Astrocyte of the cerebellum (primary cell): ENCODE measurements around the gene TMEM31.

Experiments used
- DNase-seq: peaks from one replicate; pipeline ENCODE4 v3.0.0-alpha.2; 2011; ENCODE audit warnings: low read depth
- H3K4me3 ChIP-seq: 2 replicates; pipeline ENCODE4 v1.5.1; 2011; ENCODE audit warnings: mild to moderate bottlenecking, low read depth, low read length, moderate library complexity
- in situ Hi-C: cut with HindIII; loops from 2 replicates; pipeline ENCODE4 v1.10.0; 2017; ENCODE audit warnings: low sequenced_read_pairs
- TF ChIP-seq, protein P1 (sequence below): IDR thresholded peaks from 2 replicates; pipeline ENCODE4 v1.5.1; 2012; ENCODE audit warnings: low read length, low read depth, moderate library complexity, mild to moderate bottlenecking; ENCODE audit errors: missing control alignments

Gene TMEM31

DNA sequence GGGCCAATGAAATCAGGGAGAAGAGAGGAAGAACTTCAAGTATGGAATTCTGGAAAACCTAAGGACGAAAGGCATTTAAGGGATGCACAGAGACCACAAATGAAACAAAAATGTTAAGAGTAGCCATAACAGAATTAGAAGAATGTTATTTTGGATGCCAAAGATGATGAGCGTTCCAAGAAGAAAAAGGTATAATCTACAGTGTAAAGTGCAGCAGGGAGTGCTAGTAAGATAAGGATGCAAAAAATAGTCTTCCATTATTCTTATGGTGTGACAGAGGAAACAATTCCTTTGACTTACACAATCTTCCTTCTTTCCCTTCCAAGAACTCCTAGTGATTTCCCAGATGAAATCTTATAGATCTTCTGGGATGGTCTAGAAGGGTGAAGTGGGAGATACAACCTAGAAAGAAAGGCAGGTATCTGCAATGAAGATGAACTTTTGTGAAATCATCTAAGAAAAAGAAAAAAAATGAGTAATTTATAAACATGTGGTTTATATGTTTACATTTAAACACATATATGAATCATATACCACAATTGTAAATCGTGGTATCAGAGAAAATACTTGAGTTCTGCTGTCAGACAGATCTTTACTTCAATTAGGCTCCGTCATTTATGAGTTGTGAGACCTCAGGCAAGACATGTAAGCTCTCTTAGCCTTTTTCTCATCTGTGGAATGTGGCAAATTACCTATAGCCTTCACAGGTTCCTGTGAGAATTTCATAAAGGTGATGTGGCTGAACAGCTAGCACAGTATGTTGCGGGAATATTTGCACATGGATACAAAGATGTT is 32.3 kb upstream of the TMEM31 start:
- H3K4me3 ChIP-seq: no peak overlapping the region
- DNase-seq: no peak
- in situ Hi-C loops: no loop called here
- TF ChIP-seq, protein P1, sequence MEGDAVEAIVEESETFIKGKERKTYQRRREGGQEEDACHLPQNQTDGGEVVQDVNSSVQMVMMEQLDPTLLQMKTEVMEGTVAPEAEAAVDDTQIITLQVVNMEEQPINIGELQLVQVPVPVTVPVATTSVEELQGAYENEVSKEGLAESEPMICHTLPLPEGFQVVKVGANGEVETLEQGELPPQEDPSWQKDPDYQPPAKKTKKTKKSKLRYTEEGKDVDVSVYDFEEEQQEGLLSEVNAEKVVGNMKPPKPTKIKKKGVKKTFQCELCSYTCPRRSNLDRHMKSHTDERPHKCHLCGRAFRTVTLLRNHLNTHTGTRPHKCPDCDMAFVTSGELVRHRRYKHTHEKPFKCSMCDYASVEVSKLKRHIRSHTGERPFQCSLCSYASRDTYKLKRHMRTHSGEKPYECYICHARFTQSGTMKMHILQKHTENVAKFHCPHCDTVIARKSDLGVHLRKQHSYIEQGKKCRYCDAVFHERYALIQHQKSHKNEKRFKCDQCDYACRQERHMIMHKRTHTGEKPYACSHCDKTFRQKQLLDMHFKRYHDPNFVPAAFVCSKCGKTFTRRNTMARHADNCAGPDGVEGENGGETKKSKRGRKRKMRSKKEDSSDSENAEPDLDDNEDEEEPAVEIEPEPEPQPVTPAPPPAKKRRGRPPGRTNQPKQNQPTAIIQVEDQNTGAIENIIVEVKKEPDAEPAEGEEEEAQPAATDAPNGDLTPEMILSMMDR: no peak

DNA sequence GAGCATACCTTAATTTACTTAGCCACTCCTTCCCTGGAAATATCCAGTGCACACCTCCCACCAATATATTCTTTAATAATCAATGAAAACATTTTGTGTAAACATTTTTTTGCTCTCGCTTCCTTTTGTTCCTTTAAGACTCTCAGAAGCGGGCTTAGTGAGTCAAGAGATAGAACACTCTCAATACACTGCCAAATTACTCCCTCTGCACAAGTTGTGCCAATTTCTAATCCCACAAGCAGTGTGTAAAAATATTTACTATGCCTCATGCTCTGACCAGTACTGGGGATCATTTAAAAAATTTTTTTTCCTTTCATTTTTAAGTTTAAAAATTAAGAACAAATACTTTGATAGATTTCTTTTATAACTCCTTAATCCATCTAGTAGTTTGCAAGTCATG is 29.3 kb upstream of the TMEM31 start:
- H3K4me3 ChIP-seq: no peak overlapping the region
- in situ Hi-C loops: no loop called here
- no peak for DNase-seq
- TF ChIP-seq, protein P1: no peak

DNA sequence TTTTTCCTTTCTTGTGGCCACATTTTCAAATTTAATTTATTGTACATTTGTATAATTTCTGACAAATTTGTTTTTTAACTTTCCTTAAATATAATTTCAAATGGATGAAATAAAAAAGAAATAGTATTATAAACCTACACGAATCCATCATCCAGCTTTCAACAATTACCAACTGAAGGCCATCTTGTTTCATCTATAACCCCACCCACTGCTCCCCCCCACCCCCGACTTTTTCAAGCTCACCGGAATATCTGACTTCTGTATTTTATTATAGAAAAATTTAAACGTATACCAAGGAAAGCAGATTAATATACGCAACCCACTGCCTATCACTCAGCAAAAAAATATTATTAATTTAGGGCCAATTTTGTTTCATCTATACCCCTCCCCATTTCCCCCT is 25.3 kb upstream of the TMEM31 start:
- TF ChIP-seq, protein P1: no peak
- in situ Hi-C loops: no loop called here
- no peak for DNase-seq
- peak overlapping the region; percentile 71 for H3K4me3 ChIP-seq

DNA sequence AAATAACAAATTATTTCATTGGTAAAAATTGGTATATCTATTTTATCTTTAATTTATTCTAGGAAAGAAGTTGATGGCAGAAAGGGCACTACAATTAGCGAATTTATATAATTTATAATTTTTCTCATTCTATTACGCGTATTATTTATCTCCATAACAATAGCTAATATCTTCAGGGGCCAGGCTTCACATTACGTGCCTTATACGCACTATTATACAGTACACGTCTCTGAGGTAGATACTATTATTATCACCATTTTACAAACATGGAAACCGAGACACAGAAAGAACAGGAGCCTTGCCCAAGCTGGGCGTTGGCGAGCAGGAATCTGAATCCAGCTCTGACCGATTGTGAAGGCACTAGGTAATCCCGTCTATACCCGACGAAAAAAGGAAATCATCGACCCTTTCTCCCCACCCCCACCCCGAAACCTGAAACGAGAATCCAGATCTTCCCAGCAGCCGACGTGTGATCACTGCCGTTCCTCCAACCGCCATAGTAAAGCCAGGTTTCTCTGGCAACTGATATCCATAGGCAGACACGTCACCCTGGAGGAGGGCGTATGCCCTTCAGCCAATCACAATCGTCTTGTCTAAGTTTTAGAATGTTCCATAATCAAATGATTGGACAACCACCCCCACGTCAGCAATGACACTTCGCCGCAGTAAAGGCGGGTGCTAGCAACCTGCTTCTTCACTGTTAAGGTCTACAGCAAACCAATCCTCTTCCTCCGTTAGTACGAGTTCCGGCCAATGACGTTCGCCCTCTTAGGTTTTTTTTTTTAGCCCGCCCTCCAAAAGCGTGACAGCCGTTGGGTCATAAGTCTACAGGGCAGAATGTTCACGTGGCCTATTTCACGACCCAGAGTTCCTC is 24.3 kb upstream of the TMEM31 start, which contains the start of gene MORF4L2:
Gene MORF4L2 (minus strand): TSS at position 501 of the 874 bp plus-strand sequence. CDS start 9,672 bp downstream, outside the sequence.
- TF ChIP-seq, protein P1: no peak
- in situ Hi-C loops: no loop called here
- peak within 1 kb of the TSS; percentile 71 for H3K4me3 ChIP-seq
- peak; percentile 95 for DNase-seq

DNA sequence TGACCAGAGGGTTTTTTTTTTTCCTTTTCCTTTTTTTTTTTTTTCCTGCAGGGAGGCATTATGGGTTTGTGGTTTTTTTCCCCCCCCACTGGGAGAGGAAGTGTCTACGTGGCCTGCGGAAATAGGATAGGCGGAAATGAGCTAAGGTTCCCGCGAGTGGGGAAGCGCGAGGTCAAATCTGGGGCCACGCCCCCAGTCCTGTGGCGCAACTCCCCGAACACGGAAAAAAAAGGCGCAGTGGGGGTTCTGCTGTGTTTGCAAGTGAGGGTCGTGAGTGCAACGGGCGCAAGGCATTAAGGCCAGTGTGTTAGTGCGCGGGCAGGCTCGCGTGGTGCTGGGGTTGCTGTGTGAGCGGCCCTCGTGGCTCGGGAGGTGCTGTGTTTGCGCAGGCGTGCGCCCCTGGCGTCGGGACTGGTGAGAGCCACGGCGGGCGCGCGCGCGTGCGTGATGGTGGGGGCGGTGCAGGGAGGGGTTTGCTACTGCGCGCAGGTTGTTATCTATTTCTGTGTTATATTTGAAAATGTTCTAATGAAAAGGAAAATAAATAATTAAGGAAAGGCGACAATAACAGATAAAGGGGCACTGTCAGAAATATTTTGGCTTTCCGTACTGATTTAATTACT is 23.5 kb upstream of the TMEM31 start:
- TF ChIP-seq, protein P1: peak; percentile 52
- in situ Hi-C loops: no loop called here
- no peak for DNase-seq
- peak overlapping the region; percentile 71 for H3K4me3 ChIP-seq

DNA sequence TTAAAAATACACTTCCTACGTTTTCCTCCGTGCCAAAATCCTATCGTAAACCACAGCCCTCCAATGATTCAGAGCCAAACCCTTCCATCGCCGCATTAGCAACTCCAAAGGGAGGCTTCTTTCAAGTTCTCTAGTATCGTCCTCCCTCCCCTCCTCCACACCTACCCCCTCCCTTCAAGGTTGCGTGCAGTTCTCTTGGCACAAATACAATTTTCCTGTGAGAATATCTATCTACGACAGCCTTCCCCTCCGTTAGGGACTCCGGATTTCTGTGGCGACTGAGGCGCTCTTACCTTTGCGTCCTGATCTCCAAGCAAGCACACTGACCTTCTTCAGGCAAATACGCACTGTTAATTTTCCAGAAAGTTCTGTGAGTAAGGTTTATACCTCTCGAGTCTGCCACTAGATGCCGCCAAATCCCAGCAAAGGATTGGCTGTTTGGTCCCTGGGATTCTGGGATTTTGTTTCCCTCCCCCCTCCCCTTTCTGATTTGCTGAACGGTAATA is 23.0 kb upstream of the TMEM31 start:
- TF ChIP-seq, protein P1: peak; percentile 72
- in situ Hi-C loops: no loop called here
- peak; percentile 65 for DNase-seq
- H3K4me3 ChIP-seq: peak overlapping the region; percentile 71
